Upper lobe of left lung (tissue), 6 donors: Measurements from ENCODE around the gene MTAP. TPM values are rescaled to one million over a fixed set of nuclear protein-coding genes. Genes with fewer than 3 reads are reported as not detected.

Source experiments
- ATAC-seq, 2 donors: fragments of 200-7000 bp; cut with Tn5 transposase; one replicate each; pipeline ENCODE4 v1.9.1; 2022; ENCODE audit warnings: mild to moderate bottlenecking in 2 of 2, moderate library complexity in 2 of 2; ENCODE audit not compliant: low FRiP score in 2 of 2
- DNase-seq, 2 donors: peaks; one replicate each; pipeline ENCODE4 v3.0.0-alpha.2; 2019 to 2020
- H3K27ac ChIP-seq, 4 donors: fragments of 200-600 bp; sonication (generic); one replicate each; pipeline ENCODE4 v1.5.1; 2016 to 2019
- H3K27me3 ChIP-seq, 4 donors: fragments of 200-600 bp; sonication (generic); one replicate each; pipeline ENCODE4 v1.5.1; 2017 to 2019
- H3K36me3 ChIP-seq, 4 donors: fragments of 200-600 bp; sonication (generic); one replicate each; pipeline ENCODE4 v1.5.1; 2016 to 2019
- H3K4me1 ChIP-seq, 4 donors: fragments of 200-600 bp; sonication (generic); one replicate each; pipeline ENCODE4 v1.5.1; 2018 to 2019
- H3K4me3 ChIP-seq, 4 donors: fragments of 200-600 bp; sonication (generic); one replicate each; pipeline ENCODE4 v1.5.1; 2017 to 2019; ENCODE audit warnings: mild to moderate bottlenecking in 2 of 4, moderate library complexity in 1 of 4
- H3K9me3 ChIP-seq, 4 donors: fragments of 200-600 bp; sonication (generic); one replicate each; pipeline ENCODE4 v1.5.1; 2018 to 2019
- CTCF ChIP-seq, 6 experiments: fragments of 450-650 bp in 4 of 6; fragments of 200-600 bp in 2 of 6; sonication (generic) in 2 of 6; IDR thresholded peaks; one replicate each; pipeline ENCODE4 v1.5.1; 2016 to 2019; ENCODE audit warnings: antibody characterized with exemption in 6 of 6
- EP300 ChIP-seq, 4 donors: sonication (generic); formaldehyde crosslinking; IDR thresholded peaks; one replicate each; pipeline ENCODE4 v1.5.1; 2017; ENCODE audit warnings: antibody characterized with exemption in 4 of 4, control low read depth in 2 of 4
- POLR2A ChIP-seq, 4 donors: fragments of 450-650 bp; IDR thresholded peaks; one replicate each; pipeline ENCODE4 v1.5.1; 2016 to 2017; ENCODE audit warnings: antibody characterized with exemption in 4 of 4, mild to moderate bottlenecking in 2 of 4
- POLR2AphosphoS5 ChIP-seq, 2 donors: sonication (generic); formaldehyde crosslinking; IDR thresholded peaks; one replicate each; pipeline ENCODE4 v1.5.1; 2017; ENCODE audit warnings: antibody characterized with exemption in 2 of 2
- WGBS, 2 donors: methylation state at CpG; one replicate each; pipeline ENCODE4 v1.1.5; 2017 to 2018; 5-methylcytosine and 5-hydroxymethylcytosine counted together
- total RNA-seq, 6 donors: library from RNA; depleted of rRNA in 4 of 6; stranded (reverse); fragments of >200 nt in 4 of 6; gene quantifications; one replicate each; pipeline versions ENCODE4 v1.1.0 to v1.2.1, GENCODE V29; 2016 to 2021
- donor health status: DM: no; HTN: no; CAD: no; lungs with moderate emphysema.
- donor health status: DM: no; HTN: yes; CAD: no; lungs with severe emphysema.

MTAP gene
- total RNA-seq, 6 donors from 2014 or later, result 10.5 to 35.0 (median 25.7) TPM

- no peak overlapping the region for H3K4me3 ChIP-seq
- DNase-seq (no peak), ATAC-seq (no peak)
- TF ChIP-seq POLR2A (IDR thresholded peaks at IDR 0.05) (no peak), CTCF (IDR thresholded peaks at IDR 0.05) (no peak), EP300 (IDR thresholded peaks at IDR 0.05) (no peak), POLR2AphosphoS5 (IDR thresholded peaks at IDR 0.05) (no peak)
- H3K36me3 ChIP-seq, result peaks cover 0 to 6% (median 0%) of the 10 kb centered on the region in 4 donors
- no peak overlapping the region for H3K27ac ChIP-seq
- H3K4me1 ChIP-seq, result no peaks in the 10 kb centered on the region
- H3K9me3 ChIP-seq, result no peaks in the 10 kb centered on the region
- H3K27me3 ChIP-seq, result no peaks in the 10 kb centered on the region
- 81 to 87% methylated on average over 2 of the region's 2 CpGs for WGBS, 2 donors
Observed at GRCh38 chr9:21933865-21934264, 131.4 kb downstream of the MTAP start.

- no peak for ATAC-seq
- 68 to 79% methylated on average over 1 of the region's 1 CpG for WGBS, 2 donors
- DNase-seq, result no peak
- Histone ChIP-seq H3K9me3 (no peaks in the 10 kb centered on the region), H3K4me3 (no peak overlapping the region), H3K36me3 (peaks cover 0 to 6% (median 0%) of the 10 kb centered on the region in 4 donors), H3K27me3 (no peaks in the 10 kb centered on the region), H3K4me1 (no peaks in the 10 kb centered on the region), H3K27ac (no peak overlapping the region)
- TF ChIP-seq CTCF (IDR thresholded peaks at IDR 0.05), result no peak
- no peak for TF ChIP-seq POLR2A (IDR thresholded peaks at IDR 0.05)
- no peak for TF ChIP-seq POLR2AphosphoS5 (IDR thresholded peaks at IDR 0.05)
- TF ChIP-seq EP300 (IDR thresholded peaks at IDR 0.05), result no peak
Observed at GRCh38 chr9:21935631-21936030, 133.2 kb downstream of the MTAP start.

- H3K4me3 ChIP-seq, result no peak overlapping the region
- no peak for DNase-seq
- ATAC-seq, result no peak
- no peak for TF ChIP-seq POLR2A (IDR thresholded peaks at IDR 0.05)
- TF ChIP-seq CTCF (IDR thresholded peaks at IDR 0.05), result no peak
- TF ChIP-seq POLR2AphosphoS5 (IDR thresholded peaks at IDR 0.05), result no peak
- no peak for TF ChIP-seq EP300 (IDR thresholded peaks at IDR 0.05)
- H3K4me1 ChIP-seq, result no peaks in the 10 kb centered on the region
- no peaks in the 10 kb centered on the region for H3K9me3 ChIP-seq
- peaks cover 0 to 6% (median 0%) of the 10 kb centered on the region in 4 donors for H3K36me3 ChIP-seq
- H3K27me3 ChIP-seq, result no peaks in the 10 kb centered on the region
- 88% methylated on average over 1 of the region's 1 CpG for WGBS, 2 donors
- H3K27ac ChIP-seq, result no peak overlapping the region
Observed at GRCh38 chr9:21936161-21936560, 133.7 kb downstream of the MTAP start.

- Histone ChIP-seq H3K27ac (no peak overlapping the region), H3K4me1 (no peaks in the 10 kb centered on the region), H3K36me3 (no peaks in the 10 kb centered on the region), H3K9me3 (no peaks in the 10 kb centered on the region), H3K27me3 (no peaks in the 10 kb centered on the region), H3K4me3 (no peak overlapping the region)
- DNase-seq (no peak), ATAC-seq (no peak)
- 81 to 86% methylated on average over 4 of the region's 4 CpGs for WGBS, 2 donors
- TF ChIP-seq POLR2A (IDR thresholded peaks at IDR 0.05) (no peak), EP300 (IDR thresholded peaks at IDR 0.05) (no peak), CTCF (IDR thresholded peaks at IDR 0.05) (no peak), POLR2AphosphoS5 (IDR thresholded peaks at IDR 0.05) (no peak)
Observed at GRCh38 chr9:21941337-21941995, 139.0 kb downstream of the MTAP start.

- ATAC-seq (no peak), DNase-seq (no peak)
- no peak overlapping the region for H3K4me3 ChIP-seq
- no peaks in the 10 kb centered on the region for H3K9me3 ChIP-seq
- no peak for TF ChIP-seq POLR2A (IDR thresholded peaks at IDR 0.05)
- TF ChIP-seq POLR2AphosphoS5 (IDR thresholded peaks at IDR 0.05), result no peak
- no peak for TF ChIP-seq EP300 (IDR thresholded peaks at IDR 0.05)
- no peak for TF ChIP-seq CTCF (IDR thresholded peaks at IDR 0.05)
- no peaks in the 10 kb centered on the region for H3K36me3 ChIP-seq
- 91 to 93% methylated on average over 4 of the region's 4 CpGs for WGBS, 2 donors
- H3K4me1 ChIP-seq, result no peaks in the 10 kb centered on the region
- H3K27ac ChIP-seq, result no peak overlapping the region
- no peaks in the 10 kb centered on the region for H3K27me3 ChIP-seq
Observed at GRCh38 chr9:21943464-21943863, 141.0 kb downstream of the MTAP start.
